IPS-11a (cell line): ENCODE data around the gene WDR82.

Experiments
- H3K4me3 ChIP-seq: one replicate; pipeline ENCODE4 v1.5.1; 2013; ENCODE audit warnings: low read depth, low read length, control low read depth

The WDR82 gene

GRCh38 chr3:52226229-52226817 lies 52.1 kb downstream of the WDR82 start:
- H3K4me3 ChIP-seq = no peak overlapping the region

GRCh38 chr3:52225452-52226228 lies 52.8 kb downstream of the WDR82 start, which contains the start of gene TLR9:
Gene TLR9 (minus strand): TSS chr3:52225645. CDS start chr3:52225529, 116 bp downstream.
- H3K4me3 ChIP-seq = no peak within 1 kb of the TSS

- H3K4me3 ChIP-seq = no peak overlapping the region
Observed at GRCh38 chr3:52223449-52224408, 54.7 kb downstream of the WDR82 start.

GRCh38 chr3:52222319-52223221 lies 55.9 kb downstream of the WDR82 start:
- H3K4me3 ChIP-seq = no peak overlapping the region

GRCh38 chr3:52221563-52222318 lies 56.7 kb downstream of the WDR82 start:
- no peak overlapping the region for H3K4me3 ChIP-seq

- no peak overlapping the region for H3K4me3 ChIP-seq
Observed at GRCh38 chr3:52221141-52221562, 57.3 kb downstream of the WDR82 start.

- H3K4me3 ChIP-seq = no peak overlapping the region
Observed at GRCh38 chr3:52220380-52221026, 57.9 kb downstream of the WDR82 start.

GRCh38 chr3:52218937-52219650 lies 59.4 kb downstream of the WDR82 start:
- no peak overlapping the region for H3K4me3 ChIP-seq

GRCh38 chr3:52218454-52218853 lies 60.0 kb downstream of the WDR82 start:
- H3K4me3 ChIP-seq = no peak overlapping the region

- H3K4me3 ChIP-seq = no peak overlapping the region
Observed at GRCh38 chr3:52218026-52218425, 60.4 kb downstream of the WDR82 start.

- H3K4me3 ChIP-seq = no peak overlapping the region
Observed at GRCh38 chr3:52217409-52217805, 61.0 kb downstream of the WDR82 start.

GRCh38 chr3:52216585-52217408 lies 61.7 kb downstream of the WDR82 start:
- H3K4me3 ChIP-seq = no peak overlapping the region

- no peak overlapping the region for H3K4me3 ChIP-seq
Observed at GRCh38 chr3:52215351-52215750, 63.1 kb downstream of the WDR82 start.

GRCh38 chr3:52213901-52214300 lies 64.5 kb downstream of the WDR82 start:
- H3K4me3 ChIP-seq = no peak overlapping the region

- H3K4me3 ChIP-seq = no peak overlapping the region
Observed at GRCh38 chr3:52213005-52213404, 65.4 kb downstream of the WDR82 start.

- H3K4me3 ChIP-seq = no peak overlapping the region
Observed at GRCh38 chr3:52211268-52211891, 67.1 kb downstream of the WDR82 start.

GRCh38 chr3:52210550-52211046 lies 67.9 kb downstream of the WDR82 start:
- no peak overlapping the region for H3K4me3 ChIP-seq
